SW 1271 (cell line): Measurements from ENCODE around the gene HBB.
A peak's percentile ranks its signal among the peaks of the same experiment; 100 is the strongest.

Source experiments
- DNase-seq, 2 experiments: peaks; one replicate each; lab custom pipeline; 2025; lab: John Stamatoyannopoulos, UW

HBB gene

GRCh38 chr11:5227681-5228080 is 810 bp upstream of the HBB start:
- DNase-seq = no peak

GRCh38 chr11:5225480-5225871 is 1.4 kb downstream of the HBB start:
- no peak for DNase-seq

- DNase-seq = no peak
Observed at GRCh38 chr11:5224538-5225479, 2.1 kb downstream of the HBB start.

GRCh38 chr11:5223686-5224085 is 3.2 kb downstream of the HBB start:
- DNase-seq = no peak

- no peak for DNase-seq
Observed at GRCh38 chr11:5223146-5223545, 3.7 kb downstream of the HBB start.

GRCh38 chr11:5210376-5210885 is 16.4 kb downstream of the HBB start:
- no peak for DNase-seq

- peak; percentile 56 to 76 for DNase-seq
Observed at GRCh38 chr11:5204787-5205186, 22.1 kb downstream of the HBB start.

- DNase-seq = no peak
Observed at GRCh38 chr11:5203366-5203765, 23.5 kb downstream of the HBB start.

GRCh38 chr11:5200582-5200981 is 26.3 kb downstream of the HBB start, which contains the start of gene OR51V1:
OR51V1 (minus strand) TSS chr11:5200682; CDS start chr11:5200682, 0 bp downstream.
- no peak for DNase-seq

- DNase-seq = no peak
Observed at GRCh38 chr11:5198285-5198684, 28.6 kb downstream of the HBB start.

- no peak for DNase-seq
Observed at GRCh38 chr11:5197536-5197935, 29.3 kb downstream of the HBB start.

GRCh38 chr11:5196731-5197130 is 30.1 kb downstream of the HBB start:
- DNase-seq = no peak

GRCh38 chr11:5196067-5196466 is 30.8 kb downstream of the HBB start:
- DNase-seq = no peak

GRCh38 chr11:5192738-5193137 is 34.1 kb downstream of the HBB start:
- DNase-seq = no peak

- DNase-seq = no peak
Observed at GRCh38 chr11:5188201-5188600, 38.7 kb downstream of the HBB start.

GRCh38 chr11:5178046-5178837 is 48.6 kb downstream of the HBB start:
- DNase-seq = no peak
